OCI-LY3 (cell line): ENCODE measurements around the gene CCNL1.

Experiments used
- EZH2phosphoT487 ChIP-seq: fragments of 200-600 bp; shearing (Covaris generic); IDR thresholded peaks from 2 replicates; pipeline ENCODE4 v1.6.1; 2018; ENCODE audit warnings: antibody characterized with exemption, mixed run types, low read depth
- TF ChIP-seq, protein P1 (sequence below): fragments of 200-600, 300-600 bp; sonication (generic); IDR thresholded peaks from 2 replicates; pipeline ENCODE4 v1.5.1; 2014; ENCODE audit warnings: antibody characterized with exemption, low read length, low read depth

DNA sequence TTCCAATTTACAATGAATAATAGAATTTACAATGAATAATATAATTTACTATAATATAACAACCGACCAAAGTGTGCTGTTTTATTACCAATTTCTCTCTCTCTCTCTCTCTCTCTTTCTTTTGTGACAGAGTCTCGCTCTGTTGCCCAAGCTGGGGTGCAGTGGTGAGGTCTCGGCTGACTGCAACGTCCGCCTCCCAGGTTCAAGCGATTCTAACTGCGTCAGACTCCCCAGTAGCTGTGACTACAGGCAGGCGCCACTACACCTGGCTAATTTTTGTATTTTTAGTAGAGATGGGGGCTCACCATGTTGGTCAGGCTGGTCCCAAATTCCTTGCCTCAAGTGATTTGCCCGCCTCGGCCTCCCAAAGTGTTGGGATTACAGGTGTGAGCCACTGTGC lies 17.0 kb upstream of the CCNL1 start:
- TF ChIP-seq, protein P1, sequence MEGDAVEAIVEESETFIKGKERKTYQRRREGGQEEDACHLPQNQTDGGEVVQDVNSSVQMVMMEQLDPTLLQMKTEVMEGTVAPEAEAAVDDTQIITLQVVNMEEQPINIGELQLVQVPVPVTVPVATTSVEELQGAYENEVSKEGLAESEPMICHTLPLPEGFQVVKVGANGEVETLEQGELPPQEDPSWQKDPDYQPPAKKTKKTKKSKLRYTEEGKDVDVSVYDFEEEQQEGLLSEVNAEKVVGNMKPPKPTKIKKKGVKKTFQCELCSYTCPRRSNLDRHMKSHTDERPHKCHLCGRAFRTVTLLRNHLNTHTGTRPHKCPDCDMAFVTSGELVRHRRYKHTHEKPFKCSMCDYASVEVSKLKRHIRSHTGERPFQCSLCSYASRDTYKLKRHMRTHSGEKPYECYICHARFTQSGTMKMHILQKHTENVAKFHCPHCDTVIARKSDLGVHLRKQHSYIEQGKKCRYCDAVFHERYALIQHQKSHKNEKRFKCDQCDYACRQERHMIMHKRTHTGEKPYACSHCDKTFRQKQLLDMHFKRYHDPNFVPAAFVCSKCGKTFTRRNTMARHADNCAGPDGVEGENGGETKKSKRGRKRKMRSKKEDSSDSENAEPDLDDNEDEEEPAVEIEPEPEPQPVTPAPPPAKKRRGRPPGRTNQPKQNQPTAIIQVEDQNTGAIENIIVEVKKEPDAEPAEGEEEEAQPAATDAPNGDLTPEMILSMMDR, result no peak
- no peak for TF ChIP-seq EZH2phosphoT487
